Adipocyte (in vitro differentiated cells): ENCODE measurements around the gene NBPF19.
"Not testable (repeated sequence)": the region's sequence is repeated elsewhere in the genome, so short reads cannot be mapped to it uniquely, and the experiment has no call there.

Experiments
- DNase-seq: peaks from one replicate; pipeline ENCODE4 v3.0.0-alpha.2; 2015; ENCODE audit warnings: low read depth
- H3K27me3 ChIP-seq: replicated peaks from 2 replicates; pipeline ENCODE4 v1.7.0; 2013; ENCODE audit warnings: mild to moderate bottlenecking, low read length, moderate library complexity; ENCODE audit not compliant: control insufficient read depth, insufficient read depth
- H3K36me3 ChIP-seq: 2 replicates; pipeline ENCODE4 v1.7.0; 2013; ENCODE audit warnings: low read length, mild to moderate bottlenecking, moderate library complexity; ENCODE audit not compliant: control insufficient read depth, insufficient read depth, severe bottlenecking
- H3K4me1 ChIP-seq: 2 replicates; pipeline ENCODE4 v1.7.0; 2013; ENCODE audit warnings: mild to moderate bottlenecking, low read length, moderate library complexity; ENCODE audit not compliant: control insufficient read depth, insufficient read depth
- H3K4me3 ChIP-seq: 2 replicates; pipeline ENCODE4 v1.7.0; 2013; ENCODE audit warnings: mild to moderate bottlenecking, low read length, moderate library complexity
- H3K9ac ChIP-seq: 2 replicates; pipeline ENCODE4 v1.7.0; 2013; ENCODE audit warnings: mild to moderate bottlenecking, low read length, moderate library complexity
- H3K9me3 ChIP-seq: 2 replicates; pipeline ENCODE4 v1.7.0; 2013; ENCODE audit warnings: mild to moderate bottlenecking, low read length, moderate library complexity; ENCODE audit not compliant: control insufficient read depth

The NBPF19 gene, protein sequence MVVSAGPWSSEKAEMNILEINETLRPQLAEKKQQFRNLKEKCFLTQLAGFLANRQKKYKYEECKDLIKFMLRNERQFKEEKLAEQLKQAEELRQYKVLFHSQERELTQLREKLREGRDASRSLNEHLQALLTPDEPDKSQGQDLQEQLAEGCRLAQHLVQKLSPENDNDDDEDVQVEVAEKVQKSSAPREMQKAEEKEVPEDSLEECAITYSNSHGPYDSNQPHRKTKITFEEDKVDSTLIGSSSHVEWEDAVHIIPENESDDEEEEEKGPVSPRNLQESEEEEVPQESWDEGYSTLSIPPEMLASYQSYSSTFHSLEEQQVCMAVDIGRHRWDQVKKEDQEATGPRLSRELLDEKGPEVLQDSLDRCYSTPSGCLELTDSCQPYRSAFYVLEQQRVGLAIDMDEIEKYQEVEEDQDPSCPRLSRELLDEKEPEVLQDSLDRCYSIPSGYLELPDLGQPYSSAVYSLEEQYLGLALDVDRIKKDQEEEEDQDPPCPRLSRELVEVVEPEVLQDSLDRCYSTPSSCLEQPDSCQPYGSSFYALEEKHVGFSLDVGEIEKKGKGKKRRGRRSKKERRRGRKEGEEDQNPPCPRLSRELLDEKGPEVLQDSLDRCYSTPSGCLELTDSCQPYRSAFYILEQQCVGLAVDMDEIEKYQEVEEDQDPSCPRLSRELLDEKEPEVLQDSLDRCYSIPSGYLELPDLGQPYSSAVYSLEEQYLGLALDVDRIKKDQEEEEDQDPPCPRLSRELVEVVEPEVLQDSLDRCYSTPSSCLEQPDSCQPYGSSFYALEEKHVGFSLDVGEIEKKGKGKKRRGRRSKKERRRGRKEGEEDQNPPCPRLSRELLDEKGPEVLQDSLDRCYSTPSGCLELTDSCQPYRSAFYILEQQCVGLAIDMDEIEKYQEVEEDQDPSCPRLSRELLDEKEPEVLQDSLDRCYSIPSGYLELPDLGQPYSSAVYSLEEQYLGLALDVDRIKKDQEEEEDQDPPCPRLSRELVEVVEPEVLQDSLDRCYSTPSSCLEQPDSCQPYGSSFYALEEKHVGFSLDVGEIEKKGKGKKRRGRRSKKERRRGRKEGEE (N-terminal part only)

DNA sequence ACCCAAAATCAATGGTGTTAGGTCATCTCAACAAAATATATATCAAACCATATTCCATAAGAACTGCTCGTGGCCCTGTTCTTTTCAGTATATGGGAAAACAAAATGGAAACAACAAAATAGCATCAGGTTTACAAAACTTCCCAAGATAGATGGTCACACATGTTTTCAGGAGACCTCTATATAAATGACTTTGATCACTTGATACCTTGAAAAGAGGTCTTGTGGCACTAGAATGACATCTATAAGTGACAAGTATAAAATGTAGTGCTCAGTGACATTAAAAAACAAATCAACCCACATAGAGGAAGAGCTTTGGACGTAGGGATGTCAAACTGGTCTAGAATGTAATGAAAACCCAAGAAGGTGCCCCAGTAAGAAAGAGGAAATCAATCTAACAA, at the start of gene NBPF19:
Gene NBPF19 (plus strand): TSS at position 301 of the 400 bp plus-strand sequence. CDS start 888 bp downstream, outside the sequence.
- not testable (repeated sequence) for H3K9me3 ChIP-seq, H3K36me3 ChIP-seq

DNA sequence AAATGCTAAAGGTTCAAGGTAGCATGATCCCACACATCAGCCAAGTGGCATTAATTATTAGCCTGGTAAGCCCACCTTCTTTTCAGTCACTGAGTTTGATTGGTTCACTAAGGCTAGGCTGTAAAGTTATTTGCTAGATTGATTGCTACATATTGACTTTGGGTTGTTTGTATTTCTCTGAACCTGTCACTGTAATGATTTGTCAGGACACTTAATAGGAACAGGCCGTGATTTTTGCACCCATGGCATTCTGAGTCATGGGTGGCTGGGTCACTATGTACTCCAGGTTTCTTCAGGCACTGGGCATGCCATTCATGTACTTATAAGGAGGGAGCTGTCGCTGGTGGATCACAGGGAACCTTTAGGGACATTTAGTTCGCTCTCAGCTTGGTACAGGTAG, 46.5 kb upstream of the NBPF19 start:
- H3K9ac ChIP-seq, DNase-seq, H3K27me3 ChIP-seq, H3K36me3 ChIP-seq, H3K9me3 ChIP-seq, H3K4me1 ChIP-seq, H3K4me3 ChIP-seq: not testable (repeated sequence)

More for the DNA sequence above, at the start of gene NBPF19:
- not testable (repeated sequence) for H3K4me3 ChIP-seq, H3K27me3 ChIP-seq, H3K4me1 ChIP-seq, H3K9ac ChIP-seq, DNase-seq

DNA sequence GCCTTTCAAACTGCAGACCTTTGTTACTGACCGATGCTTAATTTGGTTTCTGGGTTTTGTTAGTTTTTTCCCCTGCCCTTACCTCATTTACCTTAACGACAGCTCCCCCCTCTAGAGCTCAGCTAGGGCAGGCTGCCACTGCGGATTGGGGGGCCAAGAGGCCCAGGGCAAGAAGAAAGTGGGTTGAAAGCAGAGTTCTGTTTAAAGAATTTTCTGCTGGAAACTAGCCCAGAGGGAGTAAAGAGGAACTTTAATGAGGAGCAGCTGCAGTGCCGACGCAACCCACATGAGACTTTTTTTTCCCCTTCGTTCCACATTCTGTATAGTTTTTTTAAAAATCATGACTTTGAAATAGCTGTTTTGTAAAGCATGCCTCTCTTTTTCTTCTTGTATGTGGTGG, 29.4 kb upstream of the NBPF19 start:
- H3K9me3 ChIP-seq, H3K27me3 ChIP-seq, H3K36me3 ChIP-seq, H3K9ac ChIP-seq, H3K4me1 ChIP-seq, H3K4me3 ChIP-seq: not testable (repeated sequence)
- peak; percentile 74 for DNase-seq

DNA sequence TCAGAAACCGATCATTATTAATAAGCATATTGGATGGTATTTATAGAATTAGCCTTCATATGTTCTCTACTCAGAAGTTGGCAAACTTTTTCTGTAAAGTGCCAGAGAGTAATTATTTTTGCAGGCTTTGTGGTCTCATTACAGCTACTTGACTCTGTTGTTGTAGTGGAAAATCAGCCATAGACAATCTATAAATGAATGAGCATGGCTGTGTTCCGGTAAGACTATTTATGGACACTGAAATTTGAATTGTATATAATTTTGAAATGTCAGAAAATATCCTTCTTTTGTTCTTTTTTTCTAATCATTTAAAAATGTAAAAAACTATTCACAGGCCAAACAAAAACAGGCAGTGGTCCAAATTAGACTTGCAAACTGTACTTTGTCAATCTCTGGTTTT, 22.6 kb upstream of the NBPF19 start:
- not testable (repeated sequence) for H3K4me3 ChIP-seq

DNA sequence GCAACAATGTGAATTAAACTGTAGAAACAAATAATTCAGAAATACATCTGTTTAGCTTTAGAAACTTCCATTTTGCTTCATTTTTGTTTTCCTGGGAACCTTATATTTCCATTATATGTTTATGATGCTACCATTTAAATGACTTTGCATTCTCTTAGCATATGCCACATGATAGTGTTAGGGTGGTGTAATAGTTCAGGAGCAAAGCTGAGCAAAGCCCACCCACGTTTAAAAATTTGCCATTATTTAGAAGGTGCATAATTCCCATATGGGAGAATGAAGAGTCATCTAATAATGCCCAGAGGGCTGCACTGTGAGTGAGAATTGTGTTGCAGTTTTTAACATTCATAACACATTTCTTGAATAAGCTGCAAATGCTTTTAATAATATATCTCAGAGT, 22.2 kb upstream of the NBPF19 start:
- H3K4me1 ChIP-seq, H3K36me3 ChIP-seq, H3K9ac ChIP-seq, H3K9me3 ChIP-seq, H3K4me3 ChIP-seq, H3K27me3 ChIP-seq, DNase-seq: not testable (repeated sequence)

More for the DNA sequence above, 22.6 kb upstream of the NBPF19 start:
- H3K9ac ChIP-seq, H3K9me3 ChIP-seq, H3K4me1 ChIP-seq, DNase-seq, H3K27me3 ChIP-seq, H3K36me3 ChIP-seq: not testable (repeated sequence)

DNA sequence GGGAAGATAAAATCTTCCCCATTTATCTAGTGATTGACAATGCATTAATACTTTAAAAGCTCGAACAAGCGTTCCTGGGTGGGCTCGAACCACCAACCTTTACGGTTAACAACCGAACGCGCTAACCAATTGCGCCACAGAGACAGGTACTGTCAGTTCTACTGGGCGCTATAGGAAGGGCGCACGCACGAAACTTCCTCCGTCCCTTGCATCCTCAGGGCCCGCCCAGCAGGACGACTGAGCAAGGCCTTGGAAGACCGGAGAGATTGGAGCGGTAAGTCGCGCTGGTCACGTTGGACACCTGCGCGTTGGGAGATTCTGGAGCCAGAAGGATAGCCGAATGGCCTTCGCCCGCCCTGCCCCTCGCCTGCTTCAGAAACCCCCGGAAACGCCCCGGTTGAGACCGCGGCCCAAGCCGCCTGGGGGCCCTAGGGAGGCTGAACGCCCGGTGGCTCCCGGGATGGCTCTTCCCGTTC, 83.5 kb downstream of the NBPF19 start:
- peak overlapping the region; percentile 46 for H3K9ac ChIP-seq
- peak; percentile 7 for DNase-seq
- H3K27me3 ChIP-seq, H3K36me3 ChIP-seq, H3K4me1 ChIP-seq, H3K9me3 ChIP-seq: not testable (repeated sequence)
- H3K4me3 ChIP-seq: peak overlapping the region; percentile 73

DNA sequence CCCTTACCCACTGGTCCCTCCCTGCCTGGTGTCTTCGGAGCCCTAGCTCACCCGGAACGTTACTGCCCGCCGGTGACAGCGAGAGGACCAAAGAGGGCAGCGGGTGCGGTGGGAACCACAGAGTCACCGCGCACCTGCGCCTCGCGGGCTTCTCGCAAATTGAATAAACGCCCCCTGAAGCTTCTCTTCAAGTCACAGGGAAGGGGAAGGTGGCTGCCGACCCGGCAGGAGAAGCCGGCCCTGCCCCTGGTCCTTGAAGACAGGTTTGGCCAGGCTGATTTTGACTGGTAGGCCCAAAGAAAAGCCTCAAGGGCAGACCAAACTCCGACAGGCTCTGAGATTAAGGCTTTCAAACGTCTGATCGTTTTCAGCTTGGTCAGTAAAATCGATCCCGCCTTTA, 87.0 kb downstream of the NBPF19 start:
- H3K9me3 ChIP-seq, H3K9ac ChIP-seq, H3K36me3 ChIP-seq, H3K4me1 ChIP-seq, DNase-seq, H3K4me3 ChIP-seq, H3K27me3 ChIP-seq: not testable (repeated sequence)

DNA sequence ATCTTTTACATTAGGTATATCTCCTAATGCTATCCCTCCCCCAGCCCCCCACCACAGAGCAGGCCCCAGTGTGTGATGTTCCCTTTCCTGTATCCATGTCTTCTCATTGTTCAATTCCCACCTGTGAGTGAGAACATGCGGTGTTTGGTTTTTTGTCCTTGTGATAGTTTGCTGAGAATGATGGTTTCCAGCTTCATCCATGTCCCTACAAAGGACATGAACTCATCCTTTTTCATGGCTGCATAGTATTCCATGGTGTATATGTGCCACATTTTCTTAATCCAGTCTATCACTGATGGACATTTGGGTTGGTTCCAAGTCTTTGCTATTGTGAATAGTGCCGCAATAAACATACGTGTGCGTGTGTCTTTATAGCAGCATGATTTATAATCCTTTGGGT, 90.6 kb downstream of the NBPF19 start:
- not testable (repeated sequence) for H3K36me3 ChIP-seq, H3K4me1 ChIP-seq

DNA sequence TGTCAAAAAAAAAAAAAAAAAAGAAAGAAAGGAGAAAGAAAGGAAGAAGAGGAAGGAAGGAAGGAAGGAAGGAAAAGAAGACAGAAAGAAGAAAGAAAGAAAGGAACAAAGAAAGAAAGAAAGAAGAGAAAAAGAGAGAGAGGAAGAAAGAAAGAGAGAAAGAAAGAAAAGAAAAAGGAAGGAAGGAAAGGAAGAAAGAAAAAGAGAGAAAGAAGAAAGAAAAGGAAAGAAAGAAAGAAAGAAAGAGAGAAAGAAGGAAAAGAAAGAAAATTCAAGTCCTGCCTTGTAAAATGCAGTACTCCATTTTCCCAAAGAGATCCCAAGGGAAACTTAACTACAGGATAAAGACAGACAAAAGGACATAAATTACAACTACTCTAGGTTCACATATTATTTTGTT, 97.9 kb downstream of the NBPF19 start:
- not testable (repeated sequence) for H3K4me1 ChIP-seq, H3K36me3 ChIP-seq, H3K4me3 ChIP-seq, H3K27me3 ChIP-seq, H3K9me3 ChIP-seq, DNase-seq, H3K9ac ChIP-seq

More for the DNA sequence above, 90.6 kb downstream of the NBPF19 start:
- not testable (repeated sequence) for H3K9ac ChIP-seq, H3K9me3 ChIP-seq, H3K4me3 ChIP-seq, H3K27me3 ChIP-seq, DNase-seq

DNA sequence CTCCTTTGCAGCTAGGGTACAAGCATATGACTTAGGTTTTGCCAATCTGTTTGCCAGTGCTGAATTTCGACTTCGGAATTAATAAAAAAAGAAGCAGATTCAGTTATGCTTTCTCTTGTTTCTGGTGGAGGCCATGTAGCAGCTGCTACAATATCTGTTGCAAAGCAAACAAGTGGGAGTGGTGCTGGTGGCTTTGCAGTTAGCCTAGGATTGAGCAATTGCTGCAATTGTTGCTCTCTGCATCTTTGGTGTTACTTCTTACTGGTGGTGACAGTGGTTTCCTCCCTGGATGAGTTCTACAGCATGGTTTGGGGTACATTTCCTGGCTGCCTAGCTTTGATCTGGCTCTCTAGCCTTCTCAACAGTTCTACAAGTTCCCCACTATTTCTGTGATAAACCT, 110.7 kb downstream of the NBPF19 start:
- not testable (repeated sequence) for DNase-seq, H3K27me3 ChIP-seq, H3K9ac ChIP-seq

More for the DNA sequence above, 110.7 kb downstream of the NBPF19 start:
- H3K9me3 ChIP-seq, H3K4me3 ChIP-seq, H3K4me1 ChIP-seq, H3K36me3 ChIP-seq: not testable (repeated sequence)
